WI38 (cell line): Measurements from ENCODE around the gene MRPL27.

Experiments used
- H3K4me3 ChIP-seq: 2 replicates; pipeline ENCODE4 v1.5.1; 2011; ENCODE audit warnings: low read depth, mild to moderate bottlenecking, control low read depth, low read length
- TF ChIP-seq, protein P1 (sequence below): IDR thresholded peaks from 2 replicates; pipeline ENCODE4 v1.5.1; 2012; ENCODE audit warnings: low read depth, mild to moderate bottlenecking, control low read depth, low read length

MRPL27 gene

GRCh38 chr17:50348522-50349242, 24.3 kb downstream of the MRPL27 start:
- H3K4me3 ChIP-seq: no peak overlapping the region
- TF ChIP-seq, protein P1, sequence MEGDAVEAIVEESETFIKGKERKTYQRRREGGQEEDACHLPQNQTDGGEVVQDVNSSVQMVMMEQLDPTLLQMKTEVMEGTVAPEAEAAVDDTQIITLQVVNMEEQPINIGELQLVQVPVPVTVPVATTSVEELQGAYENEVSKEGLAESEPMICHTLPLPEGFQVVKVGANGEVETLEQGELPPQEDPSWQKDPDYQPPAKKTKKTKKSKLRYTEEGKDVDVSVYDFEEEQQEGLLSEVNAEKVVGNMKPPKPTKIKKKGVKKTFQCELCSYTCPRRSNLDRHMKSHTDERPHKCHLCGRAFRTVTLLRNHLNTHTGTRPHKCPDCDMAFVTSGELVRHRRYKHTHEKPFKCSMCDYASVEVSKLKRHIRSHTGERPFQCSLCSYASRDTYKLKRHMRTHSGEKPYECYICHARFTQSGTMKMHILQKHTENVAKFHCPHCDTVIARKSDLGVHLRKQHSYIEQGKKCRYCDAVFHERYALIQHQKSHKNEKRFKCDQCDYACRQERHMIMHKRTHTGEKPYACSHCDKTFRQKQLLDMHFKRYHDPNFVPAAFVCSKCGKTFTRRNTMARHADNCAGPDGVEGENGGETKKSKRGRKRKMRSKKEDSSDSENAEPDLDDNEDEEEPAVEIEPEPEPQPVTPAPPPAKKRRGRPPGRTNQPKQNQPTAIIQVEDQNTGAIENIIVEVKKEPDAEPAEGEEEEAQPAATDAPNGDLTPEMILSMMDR: no peak

GRCh38 chr17:50347894-50348291, 25.1 kb downstream of the MRPL27 start:
- H3K4me3 ChIP-seq: peak overlapping the region; percentile 87
- TF ChIP-seq, protein P1: no peak

DNA sequence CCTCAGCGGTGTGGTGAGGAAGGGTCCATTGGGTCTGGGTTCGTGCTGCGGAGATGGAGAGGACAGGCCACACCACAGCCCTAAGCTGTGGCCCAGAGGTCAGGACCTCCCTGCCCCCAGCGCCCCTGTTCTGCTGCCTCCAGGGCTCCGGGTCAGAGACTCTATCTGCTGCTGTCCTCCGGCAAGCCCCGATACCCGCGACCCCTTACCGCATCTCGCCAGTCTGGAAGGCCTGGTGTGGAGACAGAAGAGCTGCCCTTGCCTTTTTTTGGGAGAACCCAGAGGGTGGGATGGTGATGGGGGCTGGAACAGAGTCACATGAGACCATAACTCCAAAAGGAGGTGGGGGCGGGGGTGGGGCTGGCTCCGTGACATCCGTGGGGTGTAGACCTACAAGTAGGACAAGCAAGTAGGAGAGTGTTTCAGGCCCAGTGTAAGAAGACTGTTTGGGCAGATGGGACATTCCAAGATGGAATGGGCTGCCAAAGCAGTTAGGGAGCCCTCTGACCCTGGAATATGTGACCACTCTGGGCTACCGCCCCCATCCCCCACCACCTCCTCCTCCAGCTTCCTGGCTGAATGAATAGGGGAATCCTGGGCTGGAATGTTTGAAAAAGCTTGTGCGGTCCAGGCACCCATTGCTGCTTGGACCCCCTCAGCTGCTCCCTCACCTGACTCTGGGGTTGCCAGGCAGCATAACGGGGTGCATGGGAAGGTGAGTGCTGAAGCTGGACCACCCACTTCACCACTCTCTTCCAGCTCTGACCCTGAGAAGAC, 25.7 kb downstream of the MRPL27 start:
- TF ChIP-seq, protein P1: no peak
- H3K4me3 ChIP-seq: peak overlapping the region; percentile 87

- TF ChIP-seq, protein P1: no peak
- peak overlapping the region; percentile 87 for H3K4me3 ChIP-seq
These were observed 26.5 kb downstream of the MRPL27 start for GRCh38 chr17:50346313-50347116.

- TF ChIP-seq, protein P1: no peak
These were observed 27.3 kb downstream of the MRPL27 start, which contains the start of gene XYLT2 for GRCh38 chr17:50345432-50346312. Gene XYLT2, plus strand, starts transcription at chr17:50346126. Its CDS starts 15 bp downstream, at chr17:50346141.

GRCh38 chr17:50344731-50345365, 28.1 kb downstream of the MRPL27 start:
- no peak overlapping the region for H3K4me3 ChIP-seq
- TF ChIP-seq, protein P1: no peak

More at GRCh38 chr17:50345432-50346312, 27.3 kb downstream of the MRPL27 start, which contains the start of gene XYLT2:
- peak within 1 kb of the TSS; percentile 87 for H3K4me3 ChIP-seq
